C1 segment of cervical spinal cord (tissue), 14 donors: ENCODE measurements around the gene KLLN.
A peak's percentile ranks its signal among the peaks of the same experiment; 100 is the strongest.
"Not testable (repeated sequence)": the region's sequence is repeated elsewhere in the genome, so short reads cannot be mapped to it uniquely, and the experiment has no call there.

ENCODE experiments used
- DNase-seq, 14 donors: peaks; one replicate each; lab custom pipeline; 2025; lab: John Stamatoyannopoulos, UW

KLLN gene

DNA sequence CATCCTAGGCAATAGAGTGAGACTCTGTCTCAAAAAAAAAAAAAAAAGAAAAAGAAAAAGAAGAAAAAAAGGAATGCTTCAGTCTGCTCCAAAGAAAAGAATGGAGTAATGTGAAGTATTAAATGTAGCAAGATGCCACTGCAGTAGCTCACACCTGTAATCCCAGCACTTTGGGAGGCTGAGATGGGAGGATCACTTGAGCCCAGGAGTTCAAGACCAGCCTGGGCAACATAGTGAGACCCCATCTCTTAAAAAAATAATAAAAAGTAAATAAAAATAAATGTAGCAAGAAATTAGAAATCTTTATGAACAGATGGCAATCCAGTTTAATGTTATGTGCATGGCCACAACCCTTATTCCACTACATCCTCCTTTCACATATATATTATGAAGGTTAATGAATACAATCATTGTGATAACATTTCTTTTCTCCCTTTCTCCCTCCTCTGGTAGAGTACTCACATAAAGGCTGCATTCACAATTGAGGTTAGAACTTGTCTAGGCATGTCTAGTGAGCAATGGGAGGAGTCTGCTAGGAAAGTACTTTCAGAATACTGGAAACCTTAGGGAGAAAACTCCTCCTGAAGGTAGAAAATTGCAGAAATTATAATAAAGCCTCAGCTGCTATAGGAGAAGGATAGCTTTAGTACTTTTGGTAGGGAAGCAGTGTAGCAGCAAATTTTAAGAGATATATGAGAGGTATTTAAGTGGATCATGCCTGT is 20.4 kb downstream of the KLLN start:
- DNase-seq: no peak

GRCh38 chr10:87842220-87842641 is 21.1 kb downstream of the KLLN start:
- DNase-seq: no peak

- no peak for DNase-seq
Measured at GRCh38 chr10:87841186-87841585, 22.1 kb downstream of the KLLN start.

DNA sequence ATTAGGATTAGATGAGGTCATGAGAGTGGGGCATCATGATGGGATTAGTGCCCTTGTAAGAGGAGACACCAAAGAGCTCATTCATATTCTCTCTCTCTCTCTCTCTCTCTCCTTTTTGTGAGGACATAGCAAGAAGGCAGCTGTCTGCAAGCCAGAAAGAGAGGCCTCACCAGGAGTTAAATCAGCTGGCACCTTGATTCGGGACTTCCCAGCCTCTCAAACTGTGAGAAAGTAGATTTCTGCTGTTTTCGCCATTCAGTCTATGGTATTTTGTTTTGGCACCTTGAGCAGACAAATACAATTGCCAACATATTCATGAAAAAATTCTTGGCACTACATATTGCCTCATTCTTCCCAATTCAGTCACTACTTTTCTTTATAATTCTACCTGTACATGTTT is 24.7 kb downstream of the KLLN start:
- no peak for DNase-seq

DNA sequence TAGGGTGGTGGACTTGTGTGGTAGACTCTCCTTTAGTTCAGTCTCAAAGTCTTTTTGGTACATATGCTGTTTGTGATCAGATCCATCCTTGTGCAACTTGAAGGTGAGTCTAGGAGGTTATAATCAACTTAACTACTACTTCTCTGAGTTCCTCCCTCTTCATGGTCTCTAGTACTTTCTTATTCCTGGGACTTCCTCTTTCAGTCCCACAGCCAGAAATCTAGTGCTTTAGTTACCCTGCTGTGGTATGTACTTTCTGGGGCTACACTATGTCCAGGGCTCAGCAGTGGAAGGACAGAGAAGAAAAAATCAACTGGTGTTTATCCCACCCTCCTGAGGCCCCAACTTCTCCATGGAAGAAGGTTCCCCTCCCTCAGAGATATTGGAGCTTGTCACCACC is 25.9 kb downstream of the KLLN start:
- DNase-seq: no peak

DNA sequence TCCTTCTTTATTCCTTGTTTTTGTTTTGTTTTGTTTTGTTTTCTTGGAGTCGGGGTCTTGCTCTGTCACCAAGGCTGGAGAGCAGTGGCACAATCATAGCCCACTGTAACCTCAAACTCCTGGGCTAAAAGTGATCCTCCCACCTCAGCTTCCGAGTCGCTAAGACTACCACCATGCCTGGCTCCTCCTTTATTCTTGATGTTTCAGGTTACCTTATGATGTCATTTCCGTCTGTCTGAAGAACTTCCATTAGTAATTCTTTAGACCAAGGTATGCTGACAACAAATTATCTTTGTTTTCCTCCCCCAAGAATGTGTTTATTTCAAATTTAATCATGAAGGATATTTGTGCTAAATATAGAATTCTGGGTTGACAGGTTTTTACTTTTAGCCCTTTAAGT is 27.2 kb downstream of the KLLN start:
- no peak for DNase-seq

- DNase-seq: no peak
Measured at GRCh38 chr10:87829986-87830729, 33.2 kb downstream of the KLLN start.

GRCh38 chr10:87829051-87829450 is 34.3 kb downstream of the KLLN start:
- DNase-seq: not testable (repeated sequence)

- DNase-seq: no peak
Measured at GRCh38 chr10:87827681-87828080, 35.7 kb downstream of the KLLN start.

GRCh38 chr10:87826653-87827052 is 36.7 kb downstream of the KLLN start:
- no peak for DNase-seq

DNA sequence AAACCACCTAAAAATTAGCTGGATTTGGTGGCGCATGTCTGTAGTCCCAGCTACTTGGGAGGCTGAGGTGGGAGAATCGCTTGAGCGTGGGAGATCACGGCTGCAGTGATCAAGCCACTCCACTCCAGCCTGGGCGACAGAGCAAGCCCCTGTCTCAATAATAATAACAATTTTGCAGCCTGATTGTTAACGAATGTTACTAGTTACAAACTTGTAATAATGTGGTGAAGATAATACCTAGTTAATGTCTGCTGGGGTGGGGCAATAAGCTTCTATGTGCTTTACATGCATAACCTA is 44.1 kb downstream of the KLLN start:
- no peak for DNase-seq

- peak in 10 of 14 donors; percentile 1 to 82 (median 36) for DNase-seq
Measured at GRCh38 chr10:87818505-87819288, 44.6 kb downstream of the KLLN start.

DNA sequence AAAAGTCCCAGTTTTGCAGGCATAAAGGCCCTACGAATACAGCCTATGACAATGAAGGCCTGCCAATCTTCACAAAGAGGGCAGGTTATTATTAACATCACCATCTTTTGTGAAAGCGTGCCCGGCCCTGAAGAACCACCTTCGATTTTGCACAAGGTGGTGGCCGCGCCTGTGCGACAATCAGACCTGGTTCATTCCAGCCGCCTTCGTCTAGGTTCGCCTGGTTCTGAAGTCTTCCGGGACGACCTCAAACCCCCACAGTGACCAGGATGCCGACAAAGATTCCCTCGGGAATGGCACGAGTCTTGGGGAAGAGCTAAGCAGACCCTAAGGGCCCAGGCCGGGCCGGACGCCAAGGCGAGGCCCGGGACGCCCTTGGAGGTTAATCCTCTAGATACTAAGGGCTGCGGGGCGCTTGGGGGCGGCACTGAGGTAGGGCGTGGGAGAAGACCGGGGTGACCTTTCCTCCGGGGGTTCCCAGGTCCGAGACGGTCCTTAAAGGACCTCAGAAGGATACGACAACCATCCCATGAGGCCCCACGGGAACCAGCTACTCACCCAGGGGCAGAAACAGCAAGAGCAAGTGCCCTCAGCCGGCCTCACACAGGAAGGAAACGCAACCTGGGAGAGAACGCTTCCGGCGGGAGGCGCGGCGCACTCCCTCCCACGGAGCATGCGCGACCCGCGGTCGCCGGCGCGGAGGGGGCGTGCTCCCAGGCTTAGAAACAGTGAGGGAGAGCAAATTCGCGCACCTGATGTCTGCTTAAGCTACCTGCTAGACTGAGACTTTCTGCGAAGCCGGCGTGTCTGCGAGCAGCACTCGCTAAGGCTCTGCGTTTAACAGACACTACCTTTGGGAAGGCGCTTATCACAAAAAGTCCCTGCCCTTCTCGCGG is 45.5 kb downstream of the KLLN start, which contains the start of gene ATAD1:
Gene ATAD1, minus strand, starts transcription at position 618 of the 896 bp plus-strand sequence. CDS start 3,627 bp downstream, outside the sequence.
- peak; percentile 33 to 89 (median 80) for DNase-seq

- DNase-seq: no peak
Measured at GRCh38 chr10:87816898-87817608, 46.3 kb downstream of the KLLN start.

DNA sequence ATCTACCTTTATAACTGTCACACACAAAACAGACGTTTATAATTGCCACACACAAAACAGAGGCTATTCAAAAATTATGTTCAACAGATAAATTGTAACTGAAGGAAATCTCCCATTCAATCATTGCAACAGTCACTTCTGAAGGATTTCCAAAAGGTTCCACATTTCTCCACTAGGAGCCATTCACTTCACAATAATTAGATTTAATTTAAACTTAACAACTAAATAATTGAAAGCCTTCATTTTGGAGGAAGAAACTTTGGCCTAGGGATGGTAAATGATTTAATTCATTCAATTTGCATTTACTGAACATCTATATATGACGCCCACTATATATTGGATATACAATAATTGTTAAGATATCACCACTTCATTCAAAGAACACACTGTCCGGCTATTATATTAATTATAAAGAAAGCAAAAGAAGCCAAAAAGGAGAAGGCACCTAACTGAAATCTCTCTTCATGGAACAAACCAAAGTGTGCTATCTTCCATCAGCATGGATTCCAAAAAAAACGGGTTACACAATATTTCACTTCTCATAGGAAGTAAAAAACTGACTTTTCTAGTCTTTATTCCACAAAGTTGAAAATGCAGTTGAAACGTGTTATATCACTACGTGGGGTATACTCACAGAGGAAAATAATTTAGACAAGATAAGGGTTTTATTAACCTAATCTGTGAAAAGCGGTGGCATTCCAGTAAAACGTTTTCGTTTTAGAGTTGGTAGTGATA is 47.0 kb downstream of the KLLN start:
- DNase-seq: no peak
